OCI-LY3 (cell line): Measurements from ENCODE around the gene PTCD1.

ENCODE experiments used
- EZH2phosphoT487 ChIP-seq: fragments of 200-600 bp; shearing (Covaris generic); IDR thresholded peaks from 2 replicates; pipeline ENCODE4 v1.6.1; 2018; ENCODE audit warnings: antibody characterized with exemption, mixed run types, low read depth
- TF ChIP-seq, protein P1 (sequence below): fragments of 200-600, 300-600 bp; sonication (generic); IDR thresholded peaks from 2 replicates; pipeline ENCODE4 v1.5.1; 2014; ENCODE audit warnings: antibody characterized with exemption, low read length, low read depth

DNA sequence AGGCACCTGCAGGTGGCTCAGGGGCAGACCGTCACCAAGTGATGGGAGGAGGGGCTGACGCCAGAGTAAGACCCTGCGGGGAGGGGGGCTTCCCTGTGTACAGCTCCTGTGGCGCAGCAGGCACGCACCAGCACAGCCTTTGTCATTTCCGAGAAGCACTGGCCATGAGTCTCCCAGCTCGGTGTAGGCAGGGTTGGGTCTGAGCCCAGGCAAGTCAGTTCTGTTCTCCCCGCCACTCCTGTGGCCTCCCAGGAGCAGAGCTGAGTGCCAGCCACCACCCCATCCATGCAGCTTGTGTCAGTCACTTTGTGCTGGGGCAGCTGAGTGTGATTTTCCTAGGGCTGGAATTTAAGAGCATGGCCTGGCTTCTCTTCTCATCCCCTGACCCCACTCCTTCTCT, 13.3 kb upstream of the PTCD1 start:
- TF ChIP-seq, protein P1, sequence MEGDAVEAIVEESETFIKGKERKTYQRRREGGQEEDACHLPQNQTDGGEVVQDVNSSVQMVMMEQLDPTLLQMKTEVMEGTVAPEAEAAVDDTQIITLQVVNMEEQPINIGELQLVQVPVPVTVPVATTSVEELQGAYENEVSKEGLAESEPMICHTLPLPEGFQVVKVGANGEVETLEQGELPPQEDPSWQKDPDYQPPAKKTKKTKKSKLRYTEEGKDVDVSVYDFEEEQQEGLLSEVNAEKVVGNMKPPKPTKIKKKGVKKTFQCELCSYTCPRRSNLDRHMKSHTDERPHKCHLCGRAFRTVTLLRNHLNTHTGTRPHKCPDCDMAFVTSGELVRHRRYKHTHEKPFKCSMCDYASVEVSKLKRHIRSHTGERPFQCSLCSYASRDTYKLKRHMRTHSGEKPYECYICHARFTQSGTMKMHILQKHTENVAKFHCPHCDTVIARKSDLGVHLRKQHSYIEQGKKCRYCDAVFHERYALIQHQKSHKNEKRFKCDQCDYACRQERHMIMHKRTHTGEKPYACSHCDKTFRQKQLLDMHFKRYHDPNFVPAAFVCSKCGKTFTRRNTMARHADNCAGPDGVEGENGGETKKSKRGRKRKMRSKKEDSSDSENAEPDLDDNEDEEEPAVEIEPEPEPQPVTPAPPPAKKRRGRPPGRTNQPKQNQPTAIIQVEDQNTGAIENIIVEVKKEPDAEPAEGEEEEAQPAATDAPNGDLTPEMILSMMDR: no peak
- no peak for TF ChIP-seq EZH2phosphoT487
